C4-2B (cell line): ENCODE measurements around the gene RASSF5.

Experiments used
- CTCF ChIP-seq: fragments of 450-650 bp; conservative IDR thresholded peaks from 2 replicates; pipeline ENCODE4 v1.5.1; 2017; ENCODE audit warnings: mild to moderate bottlenecking
- ZFX ChIP-seq: fragments of 450-650 bp; IDR thresholded peaks from 2 replicates; pipeline ENCODE4 v1.6.1; 2017

GRCh38 chr1:206521127-206521526 is 13.8 kb downstream of the RASSF5 start:
- no peak for TF ChIP-seq CTCF
- no peak for TF ChIP-seq ZFX
